ENCODE results near the gene CNGA3. TPM values are rescaled to one million over a fixed set of nuclear protein-coding genes. Genes with fewer than 3 reads are reported as not detected.

CNGA3 gene
- total and polyA plus RNA-seq, 2 of the 8 experiments (the other 6 are each of a cell fraction or from before 2014, with no cell fraction given), result 0.02 TPM; not detected in 1

GRCh38 chr2:98438190-98439133 lies 92.2 kb downstream of the CNGA3 start:
- WGBS, 2 experiments (ENCODE audit: extremely low coverage in 1 of 2, insufficient coverage in 1 of 2, insufficient read length in 1 of 2, insufficient replicate concordance in 2 of 2, low coverage in 1 of 2, low lambda C conversion rate in 2 of 2, missing lambda C conversion rate in 1 of 2), result 76% methylated on average over 1 of the region's 1 CpG; no CpG with 5 or more reads in 1 of the 2 experiments
- no peak overlapping the region for H2BK20ac ChIP-seq (ENCODE audit: low read length)
- CTCF ChIA-PET (ENCODE audit: partially characterized antibody), result no interaction called here
- TF ChIP-seq SP4 (IDR thresholded peaks at IDR 0.05; ENCODE audit: low read length), result no peak
- TF ChIP-seq KDM4A (IDR thresholded peaks at IDR 0.05; ENCODE audit: low read depth, low read length, severe bottlenecking), result no peak
- TF ChIP-seq NANOG (IDR thresholded peaks at IDR 0.05; ENCODE audit: insufficient read depth, low read depth, low read length, poor library complexity, severe bottlenecking), result no peak
- TF ChIP-seq GTF2F1 (IDR thresholded peaks at IDR 0.05; ENCODE audit: borderline replicate concordance, low read depth, low read length), result no peak
- TF ChIP-seq SP2 (IDR thresholded peaks at IDR 0.05; ENCODE audit: low read length), result no peak
- no peak for TF ChIP-seq RBBP5 (IDR thresholded peaks at IDR 0.05; ENCODE audit: borderline replicate concordance, low read depth, low read length)
- no peak for TF ChIP-seq SAP30 (IDR thresholded peaks at IDR 0.05; ENCODE audit: insufficient read depth, insufficient replicate concordance, low read length)
- no peak for TF ChIP-seq EP300 (IDR thresholded peaks at IDR 0.05; ENCODE audit: borderline replicate concordance in 1 of 2, low read depth in 2 of 2, low read length in 2 of 2)
- no peak for TF ChIP-seq CHD2 (IDR thresholded peaks at IDR 0.05; ENCODE audit: low read length)
- TF ChIP-seq JUN (IDR thresholded peaks at IDR 0.05; ENCODE audit: low read depth, low read length), result no peak
- no peak for TF ChIP-seq CREB1 (IDR thresholded peaks at IDR 0.05)
- no peak for TF ChIP-seq NRF1 (IDR thresholded peaks at IDR 0.05; ENCODE audit: low read depth, low read length)

More at GRCh38 chr2:98438190-98439133, 92.2 kb downstream of the CNGA3 start:
- no peak overlapping the region for H2BK12ac ChIP-seq (ENCODE audit: low read depth, low read length)
- H2BK5ac ChIP-seq (ENCODE audit: low read depth, low read length), result no peak overlapping the region
- no peak overlapping the region for H3K18ac ChIP-seq (ENCODE audit: extremely low read depth, low read length)
- H2BK15ac ChIP-seq (ENCODE audit: low read length), result no peak overlapping the region
- no peak overlapping the region for H3K56ac ChIP-seq (replicated peaks; ENCODE audit: insufficient read length, low read depth, low read length)
- no peak overlapping the region for H2AK5ac ChIP-seq (ENCODE audit: low read depth, low read length)
- no peaks in the 10 kb centered on the region for H3K79me2 ChIP-seq (ENCODE audit: control insufficient read depth in 1 of 2, insufficient read depth in 2 of 2, low read length in 2 of 2)
- no peak overlapping the region for H4K91ac ChIP-seq (replicated peaks; ENCODE audit: insufficient read length, low read length)
- H3K14ac ChIP-seq (ENCODE audit: insufficient read length), result no peak overlapping the region
- FAIRE-seq, result no peak
- H3K27ac ChIP-seq (ENCODE audit: low read depth, low read length), result no peak overlapping the region
- peaks cover 14 to 19% of the 10 kb centered on the region in 2 experiments for H3K9me3 ChIP-seq (ENCODE audit: insufficient read depth in 2 of 2, low read depth in 1 of 2, low read length in 1 of 2)
- H4K8ac ChIP-seq (ENCODE audit: extremely low read depth, insufficient read depth, low read length), result no peak overlapping the region
- H3K79me1 ChIP-seq (ENCODE audit: low read depth, low read length), result no peaks in the 10 kb centered on the region
- H2AFZ ChIP-seq (ENCODE audit: low read length), result no peak overlapping the region
- DNase-seq (ENCODE audit: low read depth in 1 of 2, low spot score in 2 of 2), result no peak
- peaks cover 0 to 7% (median 0%) of the 10 kb centered on the region in 4 experiments; a peak in 2 of 8 replicates for H3K36me3 ChIP-seq (ENCODE audit: control insufficient read depth in 2 of 4, insufficient read depth in 4 of 4, low read length in 3 of 4)
- no peak overlapping the region for H3K4ac ChIP-seq (replicated peaks; ENCODE audit: insufficient read length, low read depth, low read length)
- peaks cover 3 to 8% (median 5%) of the 10 kb centered on the region in 4 experiments; a peak in 4 of 7 replicates for H3K4me1 ChIP-seq (replicated peaks in 1 of 4; ENCODE audit: control insufficient read depth in 3 of 4, insufficient read depth in 4 of 4, low read length in 3 of 4)
- H2BK120ac ChIP-seq (replicated peaks; ENCODE audit: low read depth, low read length), result no peak overlapping the region
- no peaks in the 10 kb centered on the region for H3K23me2 ChIP-seq (ENCODE audit: low read depth, low read length)
- no peak overlapping the region for H3K9ac ChIP-seq (replicated peaks in 1 of 4; ENCODE audit: extremely low read depth in 1 of 4, low read depth in 3 of 4, low read length in 3 of 4)
- POLR2A ChIA-PET (ENCODE audit: partially characterized antibody), result no interaction called here
- H3K23ac ChIP-seq (ENCODE audit: insufficient read length), result no peak overlapping the region
- no peak overlapping the region for H3K4me3 ChIP-seq (ENCODE audit: extremely low read depth in 1 of 4, insufficient read depth in 2 of 4, low read depth in 3 of 4, low read length in 4 of 4)
- no peak overlapping the region for H4K5ac ChIP-seq (ENCODE audit: insufficient read length, low read depth, low read length)
- H4K20me1 ChIP-seq (replicated peaks in 1 of 2; ENCODE audit: control insufficient read depth in 1 of 2, insufficient read depth in 2 of 2, low read length in 2 of 2), result no peaks in the 10 kb centered on the region
- no peaks in the 10 kb centered on the region for H3K27me3 ChIP-seq (replicated peaks in 1 of 4; ENCODE audit: control insufficient read depth in 3 of 4, extremely low read depth in 1 of 4, insufficient read depth in 3 of 4, low read length in 3 of 4)
- no peak overlapping the region for H3K4me2 ChIP-seq (ENCODE audit: insufficient read depth in 1 of 2, low read depth in 2 of 2, low read length in 2 of 2)
